Heart left ventricle (tissue), 16 donors: Measurements from ENCODE around the gene IL12RB2. TPM values are rescaled to one million over a fixed set of nuclear protein-coding genes. Genes with fewer than 3 reads are reported as not detected.

Experiments used
- ATAC-seq, 4 donors: fragments of 200-7000 bp; cut with Tn5 transposase; one replicate each; pipeline ENCODE4 v1.9.1; 2020 to 2022; ENCODE audit warnings: moderate library complexity in 4 of 4, mild to moderate bottlenecking in 3 of 4, moderate number of reproducible peaks in 1 of 4
- DNase-seq, 5 donors: peaks; one replicate each; pipeline ENCODE4 v3.0.0-alpha.2; 2020
- H3K27ac ChIP-seq, 12 donors: fragments of 200-600 bp; sonication (generic) in 4 of 12; one replicate each; pipeline versions ENCODE4 v1.5.0 to v1.8.0; 2016 to 2022; ENCODE audit warnings: mild to moderate bottlenecking in 2 of 12
- H3K27me3 ChIP-seq, 9 donors: fragments of 200-600 bp; sonication (generic) in 2 of 9; one replicate each; pipeline versions ENCODE4 v1.5.1 to v1.8.0; 2016 to 2022; ENCODE audit warnings: mild to moderate bottlenecking in 3 of 9
- H3K36me3 ChIP-seq, 9 donors: fragments of 200-600 bp; sonication (generic) in 2 of 9; one replicate each; pipeline versions ENCODE4 v1.5.0 to v1.8.0; 2018 to 2022; ENCODE audit warnings: mild to moderate bottlenecking in 2 of 9
- H3K4me1 ChIP-seq, 12 donors: fragments of 200-600 bp; sonication (generic) in 4 of 12; one replicate each; pipeline versions ENCODE4 v1.5.0 to v1.8.0; 2016 to 2022; ENCODE audit warnings: mild to moderate bottlenecking in 3 of 12
- H3K4me3 ChIP-seq, 12 donors: fragments of 200-600 bp; sonication (generic) in 4 of 12; one replicate each; pipeline versions ENCODE4 v1.5.0 to v1.8.0; 2017 to 2022; ENCODE audit warnings: mild to moderate bottlenecking in 9 of 12, moderate library complexity in 4 of 12
- H3K9me3 ChIP-seq, 12 donors: fragments of 200-600 bp; sonication (generic) in 4 of 12; one replicate each; pipeline versions ENCODE4 v1.5.0 to v1.8.0; 2016 to 2022; ENCODE audit warnings: mild to moderate bottlenecking in 1 of 12
- CTCF ChIP-seq, 12 donors: fragments of 200-600 bp; sonication (generic) in 4 of 12; IDR thresholded peaks; one replicate each; pipeline versions ENCODE4 v1.5.0 to v1.8.0; 2018 to 2022; ENCODE audit warnings: antibody characterized with exemption in 12 of 12, mild to moderate bottlenecking in 5 of 12
- POLR2A ChIP-seq, 2 donors: fragments of 450-650 bp; IDR thresholded peaks; one replicate each; pipeline ENCODE4 v1.6.1; 2017; ENCODE audit warnings: antibody characterized with exemption in 2 of 2, mild to moderate bottlenecking in 2 of 2, moderate library complexity in 2 of 2
- WGBS, 4 donors: extraction: QIAGEN DNeasy Blood & Tissue Kit in 2 of 4; methylation state at CpG; one replicate each; pipeline versions ENCODE4 v1.1.5 to v1.1.7; 2013 to 2018; 5-methylcytosine and 5-hydroxymethylcytosine counted together
- intact Hi-C, 10 donors: fragments of 100-400 bp; cut with DNase I; formaldehyde crosslinking; loops; one replicate each; pipeline versions ENCODE4 v1.11.1 to v1.14.2; 2022
- polyA plus RNA-seq, 2 donors: library from polyadenylated mRNA; stranded (reverse); fragments of 200-250 nt; gene quantifications; one replicate each; pipeline ENCODE4 v1.2.3, GENCODE V29; 2013
- total RNA-seq, 9 donors: library from RNA; depleted of rRNA in 2 of 9; stranded (reverse); fragments of >200 nt in 2 of 9; fragmentation: NEBNext Ultra II Directional in 3 of 9; extraction: Animal tissue kit (Norgen Biotek cat#: 25700) in 3 of 9; gene quantifications; one replicate each; pipeline versions ENCODE4 v1.1.0 to v1.2.4, GENCODE V29; 2016 to 2023
- donor health status: ischemic (EF 13 %, LVEDD 7.1; RV severe dilation, severe dysfunction).
- donor health status: healthy with polysubstance abuse.
- donor health status: DM: no; HTN: yes; CAD: no.
- donor health status: DM: no; HTN: no; CAD: no.
- donor health status: ischemic (EF 25% LVEDD 6.9; RV normal size, moderate dysfunction).
- donor health status: ischemic (EF 25% LVEDD 5.7; RV mildly dilated, moderate dysfunction).
- donor health status: healthy.
- donor health status: DM: yes; HTN: yes; CAD: no.
- donor health status: ischemic (EF 35%, LVEDD 5.7; RV mildly dilated, moderate dysfunction).
- donor health status: nonischemic (EF 11% LVEDD 7.7; RV severe dilation, severe dysfunction).
- donor health status: DM: yes; HTN: yes; CAD: no.
- donor health status: PGD.
- donor health status: ischemic (EF 29% LVEDD 5.4; RV normal size, mild dysfunction).
- donor health status: nonischemic (EF 23%, LVEDD 6.1; RV moderate dilation, normal function).

IL12RB2 gene
- total and polyA plus RNA-seq, 11 donors, result 0.04 to 1.9 (median 0.36) TPM; not detected in 2

GRCh38 chr1:67431869-67432578, 124.4 kb downstream of the IL12RB2 start:
- intact Hi-C loops, result loop anchor here in 2 of 10 donors (2.0 to 10.0 kb wide), 3 partner anchors 29 to 507 kb away; partner anchors contain the start of genes DNAI4 (in 1 of the 2), GADD45A (in 1 of the 2) and MIER1 (in 1 of the 2)
- ATAC-seq (no peak), DNase-seq (no peak)
- 63 to 67% (median 65%) methylated on average over 8 of the region's 8 CpGs for WGBS, 4 donors
- Histone ChIP-seq H3K27ac (peak overlapping the region in 11 of 12 donors; percentile 86 to 97 (median 92)), H3K4me1 (peaks cover 0 to 48% (median 23%) of the 10 kb centered on the region in 12 donors), H3K9me3 (no peaks in the 10 kb centered on the region), H3K27me3 (no peaks in the 10 kb centered on the region), H3K4me3 (peak overlapping the region in 2 of 12 donors; percentile 59 to 82), H3K36me3 (peaks cover 0 to 3% (median 0%) of the 10 kb centered on the region in 9 donors)
- TF ChIP-seq POLR2A (IDR thresholded peaks at IDR 0.05) (no peak), CTCF (IDR thresholded peaks at IDR 0.05) (no peak)

GRCh38 chr1:67432745-67433144, 125.1 kb downstream of the IL12RB2 start:
- intact Hi-C loops, result loop anchor here in 2 of 10 donors (2.0 to 10.0 kb wide), 3 partner anchors 28 to 508 kb away; partner anchors contain the start of genes DNAI4 (in 1 of the 2), GADD45A (in 1 of the 2) and MIER1 (in 1 of the 2)
- WGBS, 4 donors, result 71 to 83% (median 80%) methylated on average over 1 of the region's 1 CpG
- Histone ChIP-seq H3K27me3 (no peaks in the 10 kb centered on the region), H3K36me3 (peaks cover 0 to 3% (median 0%) of the 10 kb centered on the region in 9 donors), H3K9me3 (no peaks in the 10 kb centered on the region), H3K27ac (peak overlapping the region in 2 of 12 donors; percentile 9 to 90), H3K4me1 (peaks cover 0 to 41% (median 18%) of the 10 kb centered on the region in 12 donors), H3K4me3 (no peak overlapping the region)
- ATAC-seq (no peak), DNase-seq (no peak)
- no peak for TF ChIP-seq CTCF (IDR thresholded peaks at IDR 0.05)
- no peak for TF ChIP-seq POLR2A (IDR thresholded peaks at IDR 0.05)

- 35 to 45% (median 40%) methylated on average over 2 of the region's 2 CpGs for WGBS, 4 donors
- ATAC-seq (no peak), DNase-seq (no peak)
- Histone ChIP-seq H3K27ac (peak overlapping the region in 10 of 12 donors; percentile 3 to 44 (median 30)), H3K4me3 (no peak overlapping the region), H3K36me3 (no peaks in the 10 kb centered on the region), H3K9me3 (no peaks in the 10 kb centered on the region), H3K27me3 (no peaks in the 10 kb centered on the region), H3K4me1 (peaks cover 0 to 30% (median 15%) of the 10 kb centered on the region in 12 donors)
- intact Hi-C loops, result loop anchor here in 2 of 10 donors (2.0 to 10.0 kb wide), 3 partner anchors 27 to 509 kb away; partner anchors contain the start of genes DNAI4 (in 1 of the 2), GADD45A (in 1 of the 2) and MIER1 (in 1 of the 2)
- TF ChIP-seq POLR2A (IDR thresholded peaks at IDR 0.05) (no peak), CTCF (IDR thresholded peaks at IDR 0.05) (no peak)
Observed at GRCh38 chr1:67433837-67434236, 126.2 kb downstream of the IL12RB2 start.

GRCh38 chr1:67434491-67434890, 126.8 kb downstream of the IL12RB2 start:
- no peak for TF ChIP-seq POLR2A (IDR thresholded peaks at IDR 0.05)
- TF ChIP-seq CTCF (IDR thresholded peaks at IDR 0.05), result no peak
- no peaks in the 10 kb centered on the region for H3K36me3 ChIP-seq
- no peaks in the 10 kb centered on the region for H3K27me3 ChIP-seq
- DNase-seq, result no peak
- H3K4me1 ChIP-seq, result peaks cover 0 to 30% (median 15%) of the 10 kb centered on the region in 12 donors
- intact Hi-C loops, result loop anchor here in 2 of 10 donors (5.0 to 10.0 kb wide), 2 partner anchors 253 to 510 kb away; partner anchors contain the start of genes DNAI4 (in 1 of the 2), GADD45A (in 1 of the 2) and MIER1 (in 1 of the 2)
- peak overlapping the region in 2 of 12 donors; percentile 9 to 11 for H3K27ac ChIP-seq
- no peaks in the 10 kb centered on the region for H3K9me3 ChIP-seq
- H3K4me3 ChIP-seq, result no peak overlapping the region
- WGBS, 4 donors, result 62 to 72% (median 71%) methylated on average over 2 of the region's 2 CpGs
- ATAC-seq, result no peak
